Thymus (tissue), 11 donors: ENCODE measurements around the gene LCN12. TPM values are rescaled to one million over a fixed set of nuclear protein-coding genes. Genes with fewer than 3 reads are reported as not detected.

Source experiments
- DNase-seq, 9 donors: peaks; one replicate each; pipeline ENCODE4 v3.0.0-alpha.2; 2013; ENCODE audit warnings: low spot score in 9 of 9, low read depth in 6 of 9, missing footprints in 1 of 9
- H3K27ac ChIP-seq, 2 donors: one replicate each; pipeline ENCODE4 v1.5.1; 2013; ENCODE audit warnings: control low read depth in 1 of 2, low read depth in 1 of 2, low read length in 1 of 2, mild to moderate bottlenecking in 1 of 2, moderate library complexity in 1 of 2
- H3K27me3 ChIP-seq, 2 donors: one replicate each; pipeline ENCODE4 v1.5.1; 2013; ENCODE audit warnings: low read length in 1 of 2; ENCODE audit not compliant: control insufficient read depth in 2 of 2, insufficient read depth in 1 of 2
- H3K36me3 ChIP-seq, 2 donors: one replicate each; pipeline ENCODE4 v1.5.1; 2013; ENCODE audit warnings: low read length in 1 of 2, mild to moderate bottlenecking in 1 of 2, moderate library complexity in 1 of 2; ENCODE audit not compliant: control insufficient read depth in 2 of 2, insufficient read depth in 2 of 2
- H3K4me1 ChIP-seq, 2 donors: one replicate each; pipeline ENCODE4 v1.5.1; 2013; ENCODE audit warnings: low read length in 2 of 2; ENCODE audit not compliant: control insufficient read depth in 2 of 2, insufficient read depth in 2 of 2
- H3K4me3 ChIP-seq, 2 donors: one replicate each; pipeline ENCODE4 v1.5.1; 2013; ENCODE audit warnings: low read length in 2 of 2, control low read depth in 1 of 2, mild to moderate bottlenecking in 1 of 2
- H3K9me3 ChIP-seq, 2 donors: one replicate each; pipeline ENCODE4 v1.5.1; 2013; ENCODE audit warnings: low read length in 1 of 2, mild to moderate bottlenecking in 1 of 2; ENCODE audit not compliant: control insufficient read depth in 2 of 2, insufficient read depth in 1 of 2
- WGBS: extraction: QIAGEN DNeasy Blood & Tissue Kit; methylation state at CpG from one replicate; pipeline ENCODE4 v1.1.7; 2013; 5-methylcytosine and 5-hydroxymethylcytosine counted together
- polyA plus RNA-seq: library from polyadenylated mRNA; stranded (reverse); fragments of 200-250 nt; gene quantifications from one replicate; pipeline ENCODE4 v1.2.3, GENCODE V29; 2013
- total RNA-seq: library from RNA; stranded (reverse); fragments of 120-200 nt; gene quantifications from one replicate; pipeline ENCODE4 v1.2.4, GENCODE V29; 2013
- donor health status: healthy.

Gene LCN12
- total and polyA plus RNA-seq, 2 donors, result 4.2 to 14.4 TPM

DNA sequence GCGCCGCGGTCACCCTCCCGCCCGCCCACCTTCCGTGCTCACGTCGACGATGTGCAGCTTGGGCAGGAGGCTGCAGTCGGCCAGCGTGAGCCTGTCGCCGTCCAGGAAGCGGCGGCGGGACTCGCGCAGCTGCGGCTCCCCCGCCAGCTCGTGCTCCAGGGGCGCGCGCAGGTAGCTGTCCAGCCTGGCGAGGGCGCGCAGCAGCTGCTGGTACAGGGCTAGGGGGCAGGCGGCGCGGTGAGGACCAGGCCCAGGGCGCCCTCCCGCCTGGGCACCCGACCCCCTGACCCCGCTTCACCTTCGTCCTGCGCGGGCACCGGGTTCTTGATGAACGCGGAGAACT, 42.8 kb downstream of the LCN12 start:
- Histone ChIP-seq H3K27me3 (peaks cover 24 to 71% of the 10 kb centered on the region in 2 donors), H3K27ac (no peak overlapping the region), H3K4me3 (peak overlapping the region; percentile 1 to 58), H3K4me1 (peaks cover 25 to 58% of the 10 kb centered on the region in 2 donors), H3K9me3 (peaks cover 2 to 27% of the 10 kb centered on the region in 2 donors), H3K36me3 (peaks cover 8 to 16% of the 10 kb centered on the region in 2 donors)
- no peak for DNase-seq
- WGBS, result 73% methylated on average over 40 of the region's 40 CpGs

DNA sequence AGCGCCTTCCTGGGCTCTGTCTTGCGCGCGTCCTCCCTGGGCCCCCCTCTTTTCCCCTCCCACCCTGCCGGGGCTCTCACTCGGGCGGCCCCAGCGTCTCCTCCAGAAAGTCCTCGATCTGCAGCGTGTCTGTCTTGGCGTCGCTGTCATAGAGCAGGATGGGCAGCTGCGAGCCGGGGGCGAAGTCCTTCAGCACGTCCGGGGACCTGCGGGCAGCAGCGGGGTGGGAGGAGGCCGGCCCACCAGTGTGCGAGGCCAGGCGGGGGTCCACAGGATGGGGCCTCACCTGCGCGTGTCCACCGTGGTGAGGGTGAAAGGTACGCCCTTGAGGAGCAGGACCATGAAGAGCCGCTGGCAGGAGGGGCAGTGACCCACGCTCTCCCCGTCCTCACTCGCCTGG, 43.3 kb downstream of the LCN12 start:
- no peak for DNase-seq
- Histone ChIP-seq H3K27ac (peak overlapping the region in 1 of 2 donors; percentile 27), H3K4me1 (peaks cover 25 to 58% of the 10 kb centered on the region in 2 donors)

DNA sequence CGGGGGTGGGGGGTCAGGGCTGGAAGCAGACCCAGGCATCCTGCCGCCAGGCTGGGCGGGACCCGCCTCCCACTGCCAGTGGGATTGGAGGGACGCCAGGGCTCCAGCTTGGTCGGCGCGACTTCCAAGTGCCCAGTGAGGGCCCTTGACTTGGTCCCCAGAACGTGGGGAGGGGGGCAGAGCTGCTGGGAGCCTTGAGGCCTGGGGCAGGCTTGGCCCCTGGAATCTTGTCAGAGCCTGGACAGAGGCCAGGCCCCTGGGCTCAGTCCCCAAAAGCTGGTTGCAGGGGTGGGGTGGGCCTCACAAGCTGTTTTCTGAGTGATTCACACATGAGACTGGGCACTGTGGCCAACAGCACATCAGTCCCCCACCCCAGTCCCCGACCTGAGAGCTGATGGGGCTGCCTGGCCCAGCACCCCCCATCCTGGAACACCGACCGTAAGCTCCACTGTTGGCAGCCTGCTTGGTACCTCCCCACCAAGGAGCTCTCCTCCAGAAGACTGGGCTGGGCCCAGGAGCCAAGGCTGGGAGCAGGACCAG, 43.8 kb downstream of the LCN12 start:
- H3K4me3 ChIP-seq, result peak overlapping the region; percentile 26 to 58
- H3K27ac ChIP-seq, result peak overlapping the region; percentile 53 to 57
- H3K4me1 ChIP-seq, result peaks cover 25 to 58% of the 10 kb centered on the region in 2 donors
- no peak for DNase-seq
- WGBS, result 66% methylated on average over 12 of the region's 12 CpGs
- peaks cover 0 to 22% of the 10 kb centered on the region in 2 donors for H3K9me3 ChIP-seq
- peaks cover 19 to 61% of the 10 kb centered on the region in 2 donors for H3K27me3 ChIP-seq
- H3K36me3 ChIP-seq, result peaks cover 8 to 16% of the 10 kb centered on the region in 2 donors

More for the DNA sequence above, 43.3 kb downstream of the LCN12 start:
- WGBS, result 70% methylated on average over 30 of the region's 30 CpGs
- Histone ChIP-seq H3K36me3 (peaks cover 8 to 16% of the 10 kb centered on the region in 2 donors), H3K4me3 (peak overlapping the region; percentile 1 to 58), H3K9me3 (peaks cover 2 to 27% of the 10 kb centered on the region in 2 donors), H3K27me3 (peaks cover 23 to 66% of the 10 kb centered on the region in 2 donors)

DNA sequence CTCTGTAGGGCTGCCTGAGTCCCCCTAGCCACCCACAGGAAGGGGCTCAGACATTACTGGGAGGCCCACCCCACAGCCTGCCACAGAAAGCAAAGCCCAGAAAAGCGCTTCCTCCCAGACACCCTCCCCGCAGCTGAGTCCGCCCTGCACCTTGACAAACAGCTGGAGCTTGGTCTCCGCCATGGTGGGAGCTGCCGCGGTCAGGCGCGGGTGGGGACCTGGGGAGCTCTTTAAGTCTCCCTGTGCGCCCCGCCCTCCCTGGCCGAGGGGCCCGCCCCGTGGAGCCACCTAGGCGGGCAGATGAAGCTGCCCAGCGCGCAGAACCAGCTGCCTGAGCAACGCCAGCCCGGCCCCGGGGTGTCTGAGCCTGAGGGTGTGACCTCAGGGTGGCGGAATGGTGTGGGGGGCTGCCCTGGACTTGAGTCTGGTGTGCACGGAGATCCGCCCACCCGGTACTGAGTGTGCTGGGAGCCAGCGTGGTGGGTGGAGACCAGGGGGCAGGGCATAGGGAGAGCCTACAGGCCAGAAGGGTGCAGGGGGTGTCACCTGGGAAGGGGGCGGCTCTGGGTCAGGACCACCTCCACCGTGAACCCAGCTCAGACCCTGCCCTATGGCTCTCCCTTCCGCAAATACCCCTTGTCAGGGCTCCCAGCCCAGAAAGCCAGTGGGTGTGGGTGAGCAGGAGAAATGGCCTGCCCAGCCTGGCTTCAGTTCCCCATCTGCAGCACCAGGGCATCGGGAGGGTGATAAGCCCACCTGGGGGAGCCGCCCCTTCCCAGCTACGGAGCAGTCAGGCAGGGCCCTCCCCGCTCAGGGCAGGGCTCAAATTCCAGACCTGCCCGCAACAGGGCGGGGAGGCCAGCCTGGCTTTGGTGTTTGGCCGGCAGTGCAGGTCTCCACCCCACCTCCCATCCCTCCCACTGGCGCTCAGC, 44.6 kb downstream of the LCN12 start, which contains the start of gene CLIC3:
Gene CLIC3, minus strand, starts transcription at position 208 of the 932 bp plus-strand sequence. Its CDS starts 25 bp downstream, at position 183.
- Histone ChIP-seq H3K4me3 (peak within 1 kb of the TSS; percentile 26 to 58), H3K4me1 (peaks cover 25 to 58% of the 10 kb centered on the region in 2 donors), H3K9me3 (peaks cover 0 to 19% of the 10 kb centered on the region in 2 donors), H3K27me3 (peaks cover 17 to 54% of the 10 kb centered on the region in 2 donors), H3K27ac (peak within 1 kb of the TSS; percentile 53 to 57), H3K36me3 (peaks cover 8 to 16% of the 10 kb centered on the region in 2 donors)
- WGBS, result 10% methylated on average over 35 of the region's 35 CpGs
- DNase-seq, result peak in 8 of 9 donors; percentile 21 to 86 (median 61)

DNA sequence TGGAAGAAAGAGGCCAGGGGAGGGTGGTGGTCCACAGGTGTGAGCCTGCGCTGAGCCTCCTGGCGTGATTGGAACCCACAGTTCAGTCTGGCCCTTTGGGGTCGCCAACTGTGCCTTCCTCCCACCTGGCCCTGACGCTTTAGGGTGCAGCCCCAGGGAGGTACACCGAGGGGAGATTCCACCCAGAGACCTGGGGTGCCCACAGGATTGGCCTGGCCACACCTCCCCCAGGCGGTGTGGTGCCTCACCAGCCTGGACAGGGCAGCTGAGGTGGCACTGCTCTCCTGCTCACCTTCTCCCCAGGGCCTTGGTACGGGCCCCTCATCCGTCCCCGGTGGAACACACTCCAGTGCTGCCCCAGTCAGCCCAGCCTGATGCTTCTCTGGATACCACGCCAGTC, 45.3 kb downstream of the LCN12 start:
- Histone ChIP-seq H3K4me1 (peaks cover 25 to 58% of the 10 kb centered on the region in 2 donors), H3K27ac (no peak overlapping the region), H3K36me3 (peaks cover 8 to 16% of the 10 kb centered on the region in 2 donors), H3K9me3 (peaks cover 0 to 19% of the 10 kb centered on the region in 2 donors), H3K27me3 (peaks cover 17 to 54% of the 10 kb centered on the region in 2 donors), H3K4me3 (no peak overlapping the region)
- WGBS, result 62% methylated on average over 10 of the region's 10 CpGs
- DNase-seq, result no peak

DNA sequence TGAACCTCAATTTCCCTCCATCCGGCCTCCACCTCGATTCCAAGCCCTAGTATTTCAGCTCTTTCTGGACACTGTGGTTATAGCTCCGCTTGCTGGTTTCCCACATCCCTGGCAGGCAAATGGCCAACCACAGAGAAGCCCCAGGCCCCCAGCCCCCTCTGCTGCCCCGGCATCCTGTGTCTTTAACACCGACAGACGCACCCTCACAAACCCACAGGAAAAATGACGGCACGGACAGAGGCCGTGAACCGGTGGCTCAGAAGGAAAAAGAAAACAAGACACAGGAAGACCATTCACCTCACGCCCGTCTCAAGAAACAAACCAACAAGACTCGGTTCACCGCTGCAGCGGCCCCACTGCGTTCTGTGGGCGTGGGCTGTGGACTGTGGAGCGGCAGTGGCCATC, 45.8 kb downstream of the LCN12 start:
- Histone ChIP-seq H3K36me3 (peaks cover 8 to 16% of the 10 kb centered on the region in 2 donors), H3K9me3 (peaks cover 0 to 19% of the 10 kb centered on the region in 2 donors), H3K27me3 (peaks cover 17 to 57% of the 10 kb centered on the region in 2 donors), H3K4me3 (no peak overlapping the region), H3K27ac (peak overlapping the region in 1 of 2 donors; percentile 2), H3K4me1 (peaks cover 24 to 53% of the 10 kb centered on the region in 2 donors)
- DNase-seq, result no peak
- 6% methylated on average over 18 of the region's 18 CpGs for WGBS

DNA sequence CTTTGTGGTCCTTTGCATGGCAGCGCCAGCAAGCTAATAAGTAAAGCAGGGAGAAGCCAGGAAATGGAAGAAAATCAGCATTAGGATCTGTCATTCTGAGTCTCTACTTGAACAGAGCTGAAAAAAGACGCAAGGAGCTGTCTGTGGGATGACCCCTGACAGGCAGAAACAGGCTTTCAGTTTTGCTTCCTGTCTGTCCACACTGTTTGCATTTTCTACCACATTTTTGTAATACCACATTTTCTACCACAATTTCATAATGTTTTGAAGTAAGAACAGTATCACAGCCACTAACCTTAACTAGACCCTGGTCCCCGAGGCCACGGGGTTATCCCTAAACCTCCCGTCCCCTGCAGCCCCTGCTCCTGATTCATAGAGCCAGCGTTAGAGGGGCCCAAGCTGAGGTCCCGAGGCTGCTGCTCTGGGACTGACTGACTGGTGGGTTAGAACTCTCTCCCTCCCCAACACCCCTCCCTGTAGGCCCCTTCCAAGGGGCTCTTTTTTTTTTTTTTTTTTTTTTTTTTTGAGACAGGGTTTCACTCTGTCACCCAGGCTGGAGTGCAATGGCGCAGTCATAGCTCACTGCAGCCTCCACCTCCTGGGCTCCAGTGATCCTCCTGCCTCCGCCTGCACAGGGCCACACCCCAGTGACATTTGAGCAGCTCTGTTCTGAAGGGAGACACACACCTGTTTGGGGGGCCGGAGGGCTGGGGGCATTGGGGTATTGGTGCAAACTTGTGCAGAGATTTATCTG, 48.3 kb downstream of the LCN12 start:
- peaks cover 0 to 21% of the 10 kb centered on the region in 2 donors for H3K9me3 ChIP-seq
- H3K4me1 ChIP-seq, result peaks cover 16 to 33% of the 10 kb centered on the region in 2 donors
- WGBS, result 56% methylated on average over 10 of the region's 10 CpGs
- no peak overlapping the region for H3K4me3 ChIP-seq
- H3K27me3 ChIP-seq, result peaks cover 17 to 41% of the 10 kb centered on the region in 2 donors
- no peak for DNase-seq
- H3K36me3 ChIP-seq, result no peaks in the 10 kb centered on the region
- peak overlapping the region in 1 of 2 donors; percentile 65 for H3K27ac ChIP-seq

DNA sequence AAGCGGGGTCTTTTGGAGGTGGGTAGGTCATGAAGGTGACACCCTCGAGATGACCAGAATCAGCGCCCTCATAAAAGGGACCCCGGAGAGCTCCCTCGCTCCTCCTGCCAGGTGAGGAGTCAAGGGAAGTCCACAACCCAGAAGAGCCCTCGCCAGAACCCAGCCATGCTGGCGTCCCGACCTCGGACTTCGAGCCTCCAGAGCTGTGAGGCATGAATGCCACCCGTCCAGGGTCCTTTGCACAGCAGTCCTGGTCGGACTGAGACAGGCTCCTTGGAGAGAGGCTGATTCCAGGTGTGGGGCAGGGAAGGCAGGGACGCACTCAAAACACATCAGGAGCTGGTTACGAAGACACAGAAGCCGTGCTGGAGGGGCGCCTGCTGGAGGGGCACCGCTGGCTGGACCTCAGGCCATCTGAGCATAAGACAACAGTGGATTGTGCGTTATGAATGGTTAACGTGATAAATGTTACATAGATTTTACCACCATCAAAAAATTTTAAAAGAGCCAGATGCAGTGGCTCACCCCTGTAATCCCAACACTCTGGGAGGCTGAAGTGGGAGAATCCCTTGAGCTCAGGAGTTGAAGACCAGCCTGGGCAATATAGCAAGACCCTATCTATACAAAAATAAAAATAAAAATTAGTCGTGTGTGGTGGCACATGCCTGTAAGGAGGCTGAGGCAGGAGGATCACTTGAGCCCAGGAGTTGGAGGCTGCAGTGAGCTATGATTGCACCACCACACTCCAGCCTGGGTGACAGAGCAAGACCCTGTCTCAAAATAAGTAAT, 50.0 kb downstream of the LCN12 start:
- H3K27me3 ChIP-seq, result peaks cover 10 to 24% of the 10 kb centered on the region in 2 donors
- H3K9me3 ChIP-seq, result peaks cover 0 to 15% of the 10 kb centered on the region in 2 donors
- H3K4me3 ChIP-seq, result no peak overlapping the region
- H3K4me1 ChIP-seq, result peaks cover 5 to 16% of the 10 kb centered on the region in 2 donors
- no peaks in the 10 kb centered on the region for H3K36me3 ChIP-seq
- 96% methylated on average over 20 of the region's 20 CpGs for WGBS
- no peak for DNase-seq
- no peak overlapping the region for H3K27ac ChIP-seq
